H1 (cell line): ENCODE results near the gene RABGAP1. TPM values are rescaled to one million over a fixed set of nuclear protein-coding genes. Genes with fewer than 3 reads are reported as not detected.

Experiments used
- ASH2L ChIP-seq: fragments of 200-600, 300-600 bp; sonication (generic); IDR thresholded peaks from one replicate; pipeline ENCODE4 v1.7.1; 2017; ENCODE audit warnings: low read length
- POU5F1 ChIP-seq: IDR thresholded peaks from 2 replicates; pipeline ENCODE4 v1.6.1; 2011; ENCODE audit warnings: low read depth, mild to moderate bottlenecking, low read length, moderate library complexity
- SIN3A ChIP-seq, 2 experiments: IDR thresholded peaks in 1 of 2; conservative IDR thresholded peaks in 1 of 2; 2 replicates each; pipeline ENCODE4 v1.6.1; 2011 to 2012; ENCODE audit warnings: low read length in 2 of 2, improper control_type of control experiment in 1 of 2, low read depth in 1 of 2, mild to moderate bottlenecking in 1 of 2
- ZNF274 ChIP-seq: IDR thresholded peaks from 2 replicates; pipeline ENCODE4 v1.7.0; 2012; ENCODE audit warnings: low read length, borderline replicate concordance; ENCODE audit errors: extremely low read depth
- polyA plus RNA-seq, 7 experiments: library from polyadenylated mRNA; depleted of rRNA in 3 of 7; stranded (reverse) in 5 of 7; unstranded in 2 of 7; fragments of >200 nt in 5 of 7; fragments of 200-250 nt in 2 of 7; gene quantifications; 1 replicate in 5 of 7; 2 replicates in 1 of 7; 4 replicates in 1 of 7; pipeline versions ENCODE4 v1.2.1 to v1.2.3, GENCODE V29; 2011 to 2013; ENCODE audit warnings: missing spikeins in 2 of 7, mixed read lengths in 2 of 7
- total RNA-seq: library from RNA; stranded (reverse); fragmentation: NEBNext Ultra II Directional; extraction: Animal tissue kit (Norgen Biotek cat#: 25700); gene quantifications from 2 replicates; pipeline ENCODE4 v1.2.1, GENCODE V29; 2021

Gene RABGAP1
- total and polyA plus RNA-seq, 2 of the 8 experiments (the other 6 are each of a cell fraction or from before 2014, with no cell fraction given): 15.7 to 38.3 TPM

GRCh38 chr9:123065196-123065595 is 124.4 kb downstream of the RABGAP1 start (continued):
- TF ChIP-seq SIN3A (conservative IDR thresholded peaks at IDR 0.05 in 1 of 2, IDR thresholded peaks at IDR 0.05 in 1 of 2; ENCODE audit: low read depth in 1 of 2, low read length in 2 of 2) (no peak), POU5F1 (no peak), ZNF274 (no peak), ASH2L (no peak)
